ENCODE measurements around the gene IGSF3.
A peak's percentile ranks its signal among the peaks of the same experiment; 100 is the strongest.

Gene IGSF3

DNA sequence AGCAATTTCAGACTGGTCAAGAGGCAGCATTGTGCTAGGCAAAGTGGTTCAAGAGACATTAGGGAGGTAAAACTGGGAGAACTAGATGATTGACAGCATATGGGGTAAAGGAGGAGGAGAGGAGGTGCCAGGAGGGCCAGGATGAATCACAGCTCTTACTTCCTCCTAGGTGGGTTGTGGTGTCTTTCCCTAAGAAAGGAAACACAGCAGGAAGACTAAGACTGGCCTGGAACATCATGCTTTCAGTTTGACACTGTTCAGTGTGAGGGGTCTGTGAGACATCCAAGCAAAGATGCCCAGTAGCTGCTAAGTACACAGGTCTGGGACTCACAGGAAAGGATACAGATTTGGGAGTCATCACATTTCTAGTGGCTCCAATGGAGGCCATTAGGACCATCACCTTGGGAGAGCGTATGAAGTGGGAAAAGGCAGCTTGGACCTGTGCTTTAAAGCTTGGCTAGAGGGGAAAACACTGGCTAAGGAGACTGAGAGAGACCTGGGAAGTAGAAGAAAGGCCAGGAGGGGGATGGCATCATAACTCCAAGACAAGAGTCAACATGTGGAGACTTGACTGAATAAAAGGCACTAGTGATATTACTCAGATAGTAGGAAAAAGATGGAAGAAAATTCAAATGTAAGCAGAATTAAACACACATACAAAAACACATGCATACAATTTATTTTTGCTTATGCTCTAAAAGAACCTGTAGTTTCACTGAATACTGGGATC, 114.0 kb downstream of the IGSF3 start:
- WGBS = 97% methylated on average over 1 of the region's 1 CpG
- no peak overlapping the region for H2BK12ac ChIP-seq (ENCODE audit: low read length in 2 of 2)
- peak overlapping the region; percentile 5 for H2AK5ac ChIP-seq (ENCODE audit: low read length, severe bottlenecking)
- H3K4me1 ChIP-seq (ENCODE audit: control insufficient read depth, insufficient read depth, low read depth, low read length) = peaks cover 9% of the 10 kb centered on the region
- no peak overlapping the region for H3K4me2 ChIP-seq (ENCODE audit: low read length, poor library complexity, severe bottlenecking)
- no peak overlapping the region for H3K27ac ChIP-seq (ENCODE audit: low read length, poor library complexity, severe bottlenecking)
- H2BK15ac ChIP-seq (ENCODE audit: low read depth, poor library complexity, severe bottlenecking) = no peak overlapping the region
- H3K79me1 ChIP-seq (replicated peaks; ENCODE audit: low read length, poor library complexity, severe bottlenecking) = peaks cover 27% of the 10 kb centered on the region
- H2BK120ac ChIP-seq (ENCODE audit: low read depth, low read length) = no peak overlapping the region
- DNase-seq = no peak
- H3K4me3 ChIP-seq (ENCODE audit: insufficient read depth in 1 of 2, low read depth in 1 of 2, low read length in 2 of 2) = no peak overlapping the region
- no peak overlapping the region for H4K91ac ChIP-seq (ENCODE audit: low read length)
- no peaks in the 10 kb centered on the region for H3K36me3 ChIP-seq (ENCODE audit: control insufficient read depth in 1 of 2, insufficient read depth in 2 of 2, low read depth in 1 of 2, low read length in 2 of 2)
- H3K4ac ChIP-seq (ENCODE audit: low read depth in 1 of 2, low read length in 2 of 2) = peak overlapping the region in 1 of 2 experiments; percentile 15
- no peaks in the 10 kb centered on the region for H3K9me3 ChIP-seq (ENCODE audit: control insufficient read depth, low read length)
- peak overlapping the region in 1 of 2 experiments; percentile 68 for H3K14ac ChIP-seq (ENCODE audit: low read length in 2 of 2)
- no peaks in the 10 kb centered on the region for H3K27me3 ChIP-seq (ENCODE audit: control insufficient read depth in 1 of 2, insufficient read depth in 1 of 2, low read length in 2 of 2)
- peak overlapping the region in 1 of 2 experiments; percentile 18 for H3K18ac ChIP-seq (ENCODE audit: low read depth in 1 of 2, low read length in 2 of 2)
- H4K8ac ChIP-seq (ENCODE audit: low read length) = no peak overlapping the region
- H3K23ac ChIP-seq (ENCODE audit: low read length in 2 of 2) = no peak overlapping the region
- H2BK5ac ChIP-seq (ENCODE audit: low read depth, low read length, poor library complexity, severe bottlenecking) = no peak overlapping the region
- no peak overlapping the region for H3K9ac ChIP-seq (ENCODE audit: low read length)
- H2AFZ ChIP-seq (ENCODE audit: low read depth, low read length) = no peak overlapping the region

DNA sequence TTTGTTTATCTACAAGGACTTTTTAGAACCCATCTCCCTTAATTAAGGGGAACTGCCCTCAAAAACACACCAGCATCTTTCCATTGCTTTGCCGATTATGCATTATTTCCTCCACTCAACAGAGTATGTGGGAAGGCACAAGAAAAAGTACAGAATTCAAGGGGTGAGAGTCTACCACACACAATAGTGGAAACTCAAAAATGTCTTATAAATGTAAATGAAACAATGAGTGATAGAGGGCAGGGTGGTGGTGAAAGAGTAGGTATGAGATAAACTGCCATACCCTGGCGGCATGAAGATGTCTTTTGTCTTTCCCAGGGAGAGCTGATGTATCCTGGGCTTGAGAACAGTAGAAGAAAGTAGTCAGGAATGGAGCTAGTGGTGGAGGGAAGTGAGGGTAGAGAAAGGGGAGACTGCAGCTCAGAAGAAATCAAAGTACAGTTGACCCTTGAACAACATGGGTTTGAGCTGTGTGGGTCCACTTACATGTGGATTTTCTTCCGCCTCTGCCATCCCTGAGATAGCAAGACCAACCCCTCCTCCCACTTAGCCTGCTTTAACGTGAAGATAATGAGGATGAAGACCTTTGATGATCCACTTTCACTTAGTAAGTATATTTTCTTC, 121.1 kb downstream of the IGSF3 start:
- H3K23ac ChIP-seq (ENCODE audit: low read length in 2 of 2) = no peak overlapping the region
- H3K79me1 ChIP-seq (replicated peaks; ENCODE audit: low read length, poor library complexity, severe bottlenecking) = peaks cover 19% of the 10 kb centered on the region
- no peak overlapping the region for H3K4ac ChIP-seq (ENCODE audit: low read depth in 1 of 2, low read length in 2 of 2)
- no peak overlapping the region for H2BK12ac ChIP-seq (ENCODE audit: low read length in 2 of 2)
- no peak for DNase-seq
- H3K14ac ChIP-seq (ENCODE audit: low read length in 2 of 2) = no peak overlapping the region
- H3K4me1 ChIP-seq (ENCODE audit: control insufficient read depth, insufficient read depth, low read depth, low read length) = no peaks in the 10 kb centered on the region
- no peak overlapping the region for H2BK120ac ChIP-seq (ENCODE audit: low read depth, low read length)
- H3K4me2 ChIP-seq (ENCODE audit: low read length, poor library complexity, severe bottlenecking) = no peak overlapping the region
- no peak overlapping the region for H2BK15ac ChIP-seq (ENCODE audit: low read depth, poor library complexity, severe bottlenecking)
- no peaks in the 10 kb centered on the region for H3K9me3 ChIP-seq (ENCODE audit: control insufficient read depth, low read length)
- 100% methylated on average over 1 of the region's 4 CpGs for WGBS
- H3K4me3 ChIP-seq (ENCODE audit: insufficient read depth in 1 of 2, low read depth in 1 of 2, low read length in 2 of 2) = no peak overlapping the region
- H4K91ac ChIP-seq (ENCODE audit: low read length) = no peak overlapping the region
- H3K18ac ChIP-seq (ENCODE audit: low read depth in 1 of 2, low read length in 2 of 2) = no peak overlapping the region
- no peak overlapping the region for H2BK5ac ChIP-seq (ENCODE audit: low read depth, low read length, poor library complexity, severe bottlenecking)
- H3K27me3 ChIP-seq (ENCODE audit: control insufficient read depth in 1 of 2, insufficient read depth in 1 of 2, low read length in 2 of 2) = no peaks in the 10 kb centered on the region
- H3K27ac ChIP-seq (ENCODE audit: low read length, poor library complexity, severe bottlenecking) = no peak overlapping the region
- H2AK5ac ChIP-seq (ENCODE audit: low read length, severe bottlenecking) = no peak overlapping the region
- H3K36me3 ChIP-seq (ENCODE audit: control insufficient read depth in 1 of 2, insufficient read depth in 2 of 2, low read depth in 1 of 2, low read length in 2 of 2) = peaks cover 4 to 19% of the 10 kb centered on the region in 2 experiments
- no peak overlapping the region for H3K9ac ChIP-seq (ENCODE audit: low read length)
- no peak overlapping the region for H2AFZ ChIP-seq (ENCODE audit: low read depth, low read length)
- H4K8ac ChIP-seq (ENCODE audit: low read length) = no peak overlapping the region

DNA sequence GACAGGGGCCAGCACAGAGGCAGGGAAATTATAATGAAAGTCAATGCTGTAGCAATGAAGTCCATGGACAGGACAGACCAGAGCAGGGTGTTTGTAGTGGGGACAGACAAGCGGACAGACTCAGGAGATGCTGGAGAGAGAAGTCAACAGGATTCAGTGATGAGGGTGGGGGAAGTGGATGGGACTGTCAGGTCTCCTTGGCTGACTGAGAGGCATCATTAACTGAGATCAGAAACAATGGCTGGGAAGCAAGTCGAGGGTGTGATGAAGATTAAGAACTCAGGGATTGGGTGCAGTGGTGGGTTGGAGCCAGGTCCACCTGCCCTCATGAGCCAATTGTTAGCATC, 122.2 kb downstream of the IGSF3 start:
- Histone ChIP-seq H3K23ac (ENCODE audit: low read length in 2 of 2) (no peak overlapping the region), H3K79me1 (replicated peaks; ENCODE audit: low read length, poor library complexity, severe bottlenecking) (peaks cover 14% of the 10 kb centered on the region), H2BK12ac (ENCODE audit: low read length in 2 of 2) (no peak overlapping the region), H3K4ac (ENCODE audit: low read depth in 1 of 2, low read length in 2 of 2) (no peak overlapping the region), H2AK5ac (ENCODE audit: low read length, severe bottlenecking) (no peak overlapping the region), H3K36me3 (ENCODE audit: control insufficient read depth in 1 of 2, insufficient read depth in 2 of 2, low read depth in 1 of 2, low read length in 2 of 2) (peaks cover 4 to 21% of the 10 kb centered on the region in 2 experiments), H2AFZ (ENCODE audit: low read depth, low read length) (no peak overlapping the region), H2BK5ac (ENCODE audit: low read depth, low read length, poor library complexity, severe bottlenecking) (no peak overlapping the region), H2BK15ac (ENCODE audit: low read depth, poor library complexity, severe bottlenecking) (no peak overlapping the region), H3K4me3 (ENCODE audit: insufficient read depth in 1 of 2, low read depth in 1 of 2, low read length in 2 of 2) (no peak overlapping the region), H3K14ac (ENCODE audit: low read length in 2 of 2) (peak overlapping the region in 1 of 2 experiments; percentile 22), H3K18ac (ENCODE audit: low read depth in 1 of 2, low read length in 2 of 2) (no peak overlapping the region), H2BK120ac (ENCODE audit: low read depth, low read length) (no peak overlapping the region), H3K9me3 (ENCODE audit: control insufficient read depth, low read length) (no peaks in the 10 kb centered on the region), H4K91ac (ENCODE audit: low read length) (no peak overlapping the region), H3K9ac (ENCODE audit: low read length) (no peak overlapping the region), H3K4me1 (ENCODE audit: control insufficient read depth, insufficient read depth, low read depth, low read length) (no peaks in the 10 kb centered on the region), H3K27me3 (ENCODE audit: control insufficient read depth in 1 of 2, insufficient read depth in 1 of 2, low read length in 2 of 2) (no peaks in the 10 kb centered on the region), H4K8ac (ENCODE audit: low read length) (no peak overlapping the region), H3K27ac (ENCODE audit: low read length, poor library complexity, severe bottlenecking) (no peak overlapping the region), H3K4me2 (ENCODE audit: low read length, poor library complexity, severe bottlenecking) (no peak overlapping the region)
- no peak for DNase-seq
- 99% methylated on average over 2 of the region's 2 CpGs for WGBS

DNA sequence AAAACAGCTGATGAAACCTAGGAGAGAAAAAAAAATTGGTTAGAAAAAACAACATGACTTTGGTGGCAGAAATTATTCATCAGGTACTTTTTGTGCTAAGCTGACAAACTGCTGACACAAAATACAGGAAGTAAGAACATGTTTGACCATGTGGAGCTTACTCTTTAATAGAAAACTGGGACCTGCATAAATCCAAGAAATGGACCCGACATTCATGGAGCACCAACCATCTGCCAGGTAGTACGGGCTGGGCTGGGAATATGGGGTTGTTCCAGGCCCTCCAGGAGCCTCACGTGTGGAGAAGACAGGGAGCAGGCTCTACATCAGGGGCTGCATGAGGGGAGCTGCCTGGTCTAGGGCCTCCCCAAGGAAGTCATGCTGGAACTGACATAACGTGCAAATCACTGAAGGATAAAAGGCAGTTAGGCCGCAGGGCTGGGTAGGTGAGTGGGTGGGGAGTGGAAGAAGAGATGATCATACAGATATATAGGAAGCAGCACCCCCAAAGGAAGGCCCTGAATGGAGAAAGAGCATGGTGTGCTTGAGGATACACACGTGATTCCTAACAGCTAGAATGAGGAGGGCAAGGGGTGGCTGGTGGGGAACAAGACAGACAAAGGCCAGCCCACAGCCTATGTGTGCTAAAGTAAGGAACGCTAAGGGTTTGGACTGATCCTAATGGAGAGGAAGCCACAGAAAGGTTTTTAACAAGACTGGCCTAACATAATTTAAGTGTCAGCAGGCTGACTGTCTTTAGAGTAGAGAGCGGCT, 122.8 kb downstream of the IGSF3 start:
- Histone ChIP-seq H2BK120ac (ENCODE audit: low read depth, low read length) (no peak overlapping the region), H2BK15ac (ENCODE audit: low read depth, poor library complexity, severe bottlenecking) (no peak overlapping the region), H3K18ac (ENCODE audit: low read depth in 1 of 2, low read length in 2 of 2) (no peak overlapping the region), H3K9me3 (ENCODE audit: control insufficient read depth, low read length) (no peaks in the 10 kb centered on the region), H3K27me3 (ENCODE audit: control insufficient read depth in 1 of 2, insufficient read depth in 1 of 2, low read length in 2 of 2) (no peaks in the 10 kb centered on the region), H2AFZ (ENCODE audit: low read depth, low read length) (no peak overlapping the region), H2AK5ac (ENCODE audit: low read length, severe bottlenecking) (no peak overlapping the region), H3K4me3 (ENCODE audit: insufficient read depth in 1 of 2, low read depth in 1 of 2, low read length in 2 of 2) (no peak overlapping the region), H4K8ac (ENCODE audit: low read length) (no peak overlapping the region), H3K4me1 (ENCODE audit: control insufficient read depth, insufficient read depth, low read depth, low read length) (no peaks in the 10 kb centered on the region), H3K4me2 (ENCODE audit: low read length, poor library complexity, severe bottlenecking) (no peak overlapping the region), H3K23ac (ENCODE audit: low read length in 2 of 2) (no peak overlapping the region), H2BK5ac (ENCODE audit: low read depth, low read length, poor library complexity, severe bottlenecking) (no peak overlapping the region), H3K14ac (ENCODE audit: low read length in 2 of 2) (no peak overlapping the region), H3K79me1 (replicated peaks; ENCODE audit: low read length, poor library complexity, severe bottlenecking) (peaks cover 14% of the 10 kb centered on the region), H3K27ac (ENCODE audit: low read length, poor library complexity, severe bottlenecking) (no peak overlapping the region), H3K36me3 (ENCODE audit: control insufficient read depth in 1 of 2, insufficient read depth in 2 of 2, low read depth in 1 of 2, low read length in 2 of 2) (peaks cover 4 to 21% of the 10 kb centered on the region in 2 experiments), H2BK12ac (ENCODE audit: low read length in 2 of 2) (no peak overlapping the region), H4K91ac (ENCODE audit: low read length) (no peak overlapping the region), H3K9ac (ENCODE audit: low read length) (no peak overlapping the region), H3K4ac (ENCODE audit: low read depth in 1 of 2, low read length in 2 of 2) (no peak overlapping the region)
- no peak for DNase-seq
- WGBS = 94% methylated on average over 8 of the region's 8 CpGs
